ENCODE data around the gene SNX25. TPM values are rescaled to one million over a fixed set of nuclear protein-coding genes. Genes with fewer than 3 reads are reported as not detected.
A peak's percentile ranks its signal among the peaks of the same experiment; 100 is the strongest.

SNX25 gene
- total and polyA plus RNA-seq, 2 of the 13 experiments (the other 11 are each of a cell fraction or from before 2014, with no cell fraction given) = 23.4 to 23.5 TPM

DNA sequence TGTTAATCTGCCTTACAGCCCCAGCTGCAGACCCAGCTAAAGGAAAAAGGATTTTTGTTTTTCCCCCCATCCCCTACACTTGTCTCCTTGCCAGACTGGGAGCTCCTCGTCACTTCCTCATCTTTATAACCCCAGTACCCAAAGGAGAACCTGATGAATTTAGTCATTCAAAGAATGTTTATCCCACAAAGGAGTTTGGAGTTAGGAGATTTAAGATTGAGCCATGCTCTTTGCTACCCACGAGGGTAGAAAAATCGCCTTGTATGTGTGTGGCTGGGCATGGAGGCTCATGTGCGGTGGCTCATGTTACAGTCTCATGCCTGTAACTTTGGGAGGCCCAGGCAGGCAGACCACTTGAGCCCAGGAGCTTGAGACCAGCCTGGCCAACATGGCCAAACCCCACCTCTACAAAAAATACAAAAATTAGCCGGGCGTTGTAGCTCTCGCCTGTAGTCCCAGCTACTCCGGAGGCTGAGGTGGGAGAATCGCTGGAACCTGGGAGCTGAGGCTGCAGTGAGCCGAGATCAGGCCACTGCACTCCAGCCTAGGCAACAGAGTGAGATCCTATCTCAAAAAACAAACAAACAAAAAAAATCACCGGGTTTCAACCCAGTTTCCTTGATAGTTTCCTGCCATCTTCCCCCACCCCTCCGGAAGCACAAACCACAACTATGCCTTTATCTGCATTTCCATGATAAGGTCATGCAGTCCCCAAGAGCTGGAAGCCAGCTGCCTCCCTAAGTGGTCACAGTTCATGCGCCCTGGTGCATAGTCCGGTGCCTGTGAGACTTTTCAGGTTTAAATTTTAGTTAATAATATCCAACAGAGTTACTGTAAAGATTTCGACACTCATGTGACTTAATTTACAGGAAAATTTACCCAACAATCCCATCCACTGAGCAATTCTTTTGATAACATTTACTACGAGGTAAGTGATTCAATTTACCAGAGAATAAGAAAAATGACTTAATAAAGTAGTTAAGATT, 7.1 kb upstream of the SNX25 start (continued):
- TF ChIP-seq, protein P1, sequence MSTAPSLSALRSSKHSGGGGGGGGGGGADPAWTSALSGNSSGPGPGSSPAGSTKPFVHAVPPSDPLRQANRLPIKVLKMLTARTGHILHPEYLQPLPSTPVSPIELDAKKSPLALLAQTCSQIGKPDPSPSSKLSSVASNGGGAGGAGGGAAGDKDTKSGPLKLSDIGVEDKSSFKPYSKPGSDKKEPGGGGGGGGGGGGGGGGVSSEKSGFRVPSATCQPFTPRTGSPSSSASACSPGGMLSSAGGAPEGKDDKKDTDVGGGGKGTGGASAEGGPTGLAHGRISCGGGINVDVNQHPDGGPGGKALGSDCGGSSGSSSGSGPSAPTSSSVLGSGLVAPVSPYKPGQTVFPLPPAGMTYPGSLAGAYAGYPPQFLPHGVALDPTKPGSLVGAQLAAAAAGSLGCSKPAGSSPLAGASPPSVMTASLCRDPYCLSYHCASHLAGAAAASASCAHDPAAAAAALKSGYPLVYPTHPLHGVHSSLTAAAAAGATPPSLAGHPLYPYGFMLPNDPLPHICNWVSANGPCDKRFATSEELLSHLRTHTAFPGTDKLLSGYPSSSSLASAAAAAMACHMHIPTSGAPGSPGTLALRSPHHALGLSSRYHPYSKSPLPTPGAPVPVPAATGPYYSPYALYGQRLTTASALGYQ (CRISPR knock-in tag; IDR thresholded peaks at IDR 0.05) = peak; percentile 80; the same call in 1 of the 2 replicates
- peak; percentile 71 for TF ChIP-seq PPARG (CRISPR knock-in tag; conservative IDR thresholded peaks at IDR 0.05)
- TF ChIP-seq HMG20B (CRISPR knock-in tag; conservative IDR thresholded peaks at IDR 0.05) = peak; percentile 70
- TF ChIP-seq NCOR1 (IDR thresholded peaks at IDR 0.05; ENCODE audit: borderline replicate concordance, low read length) = peak; percentile 92
- no peak; the same call in 1 of the 2 replicates for TF ChIP-seq KDM4B (CRISPR knock-in tag; IDR thresholded peaks at IDR 0.05)
- TF ChIP-seq RORA (CRISPR knock-in tag; IDR thresholded peaks at IDR 0.05) = no peak
- peak; percentile 30; the same call in 1 of the 2 replicates for TF ChIP-seq ELF1 (CRISPR knock-in tag; IDR thresholded peaks at IDR 0.05)
- no peak for TF ChIP-seq CHCHD3 (CRISPR knock-in tag; IDR thresholded peaks at IDR 0.05)
- no peak for TF ChIP-seq HES4 (CRISPR knock-in tag; IDR thresholded peaks at IDR 0.05; ENCODE audit: borderline replicate concordance)
- TF ChIP-seq, protein P2, sequence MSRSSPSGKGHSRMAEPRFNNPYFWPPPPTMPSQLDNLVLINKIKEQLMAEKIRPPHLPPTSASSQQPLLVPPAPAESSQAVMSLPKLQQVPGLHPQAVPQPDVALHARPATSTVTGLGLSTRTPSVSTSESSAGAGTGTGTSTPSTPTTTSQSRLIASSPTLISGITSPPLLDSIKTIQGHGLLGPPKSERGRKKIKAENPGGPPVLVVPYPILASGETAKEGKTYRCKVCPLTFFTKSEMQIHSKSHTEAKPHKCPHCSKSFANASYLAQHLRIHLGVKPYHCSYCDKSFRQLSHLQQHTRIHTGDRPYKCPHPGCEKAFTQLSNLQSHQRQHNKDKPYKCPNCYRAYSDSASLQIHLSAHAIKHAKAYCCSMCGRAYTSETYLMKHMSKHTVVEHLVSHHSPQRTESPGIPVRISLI (CRISPR knock-in tag; IDR thresholded peaks at IDR 0.05; ENCODE audit: borderline replicate concordance) = peak; percentile 88
- peak; percentile 59; the same call in 1 of the 2 replicates for TF ChIP-seq ZNF224 (CRISPR knock-in tag; IDR thresholded peaks at IDR 0.05)
- 0 out of 2 replicates have a peak, but pooled peaks have one; percentile 23 for TF ChIP-seq ZNF780A (CRISPR knock-in tag; IDR thresholded peaks at IDR 0.05)
- TF ChIP-seq ZNF260 (CRISPR knock-in tag; IDR thresholded peaks at IDR 0.05; ENCODE audit: borderline replicate concordance, low read depth) = no peak
- TF ChIP-seq KMT2B (CRISPR knock-in tag; IDR thresholded peaks at IDR 0.05) = 0 out of 2 replicates have a peak, but pooled peaks have one; percentile 36
- no peak for TF ChIP-seq GPN1 (CRISPR knock-in tag; IDR thresholded peaks at IDR 0.05; ENCODE audit: borderline replicate concordance)
- TF ChIP-seq TAF1 (CRISPR knock-in tag; IDR thresholded peaks at IDR 0.05) = peak; percentile 45; the same call in 1 of the 2 replicates
- peak in 1 of 2 experiments; percentile 48; a peak in 2 of 4 replicates for TF ChIP-seq NR2F1 (CRISPR knock-in tag; IDR thresholded peaks at IDR 0.05)
- TF ChIP-seq SAFB2 (CRISPR knock-in tag; IDR thresholded peaks at IDR 0.05; ENCODE audit: borderline replicate concordance, low read depth) = 0 out of 2 replicates have a peak, but pooled peaks have one; percentile 56
- no peak for TF ChIP-seq DR1 (CRISPR knock-in tag; IDR thresholded peaks at IDR 0.05)
- peak; percentile 79 for TF ChIP-seq HDAC1 (CRISPR knock-in tag; IDR thresholded peaks at IDR 0.05)
- TF ChIP-seq, protein P3, sequence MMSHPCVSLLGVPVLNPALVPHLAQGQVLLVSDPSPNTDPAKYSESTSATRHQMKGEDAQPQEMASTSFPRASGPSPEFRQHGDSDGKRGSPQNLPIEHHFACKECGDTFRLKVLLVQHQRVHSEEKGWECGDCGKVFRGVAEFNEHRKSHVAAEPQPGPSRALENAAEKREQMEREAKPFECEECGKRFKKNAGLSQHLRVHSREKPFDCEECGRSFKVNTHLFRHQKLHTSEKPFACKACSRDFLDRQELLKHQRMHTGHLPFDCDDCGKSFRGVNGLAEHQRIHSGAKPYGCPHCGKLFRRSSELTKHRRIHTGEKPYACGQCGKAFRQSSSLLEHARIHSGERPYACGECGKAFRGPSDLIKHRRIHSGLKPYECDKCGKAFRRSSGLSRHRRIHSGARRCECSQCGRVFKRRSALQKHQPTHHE (CRISPR knock-in tag; IDR thresholded peaks at IDR 0.05; ENCODE audit: borderline replicate concordance) = 0 out of 2 replicates have a peak, but pooled peaks have one; percentile 26
- TF ChIP-seq, protein P4, sequence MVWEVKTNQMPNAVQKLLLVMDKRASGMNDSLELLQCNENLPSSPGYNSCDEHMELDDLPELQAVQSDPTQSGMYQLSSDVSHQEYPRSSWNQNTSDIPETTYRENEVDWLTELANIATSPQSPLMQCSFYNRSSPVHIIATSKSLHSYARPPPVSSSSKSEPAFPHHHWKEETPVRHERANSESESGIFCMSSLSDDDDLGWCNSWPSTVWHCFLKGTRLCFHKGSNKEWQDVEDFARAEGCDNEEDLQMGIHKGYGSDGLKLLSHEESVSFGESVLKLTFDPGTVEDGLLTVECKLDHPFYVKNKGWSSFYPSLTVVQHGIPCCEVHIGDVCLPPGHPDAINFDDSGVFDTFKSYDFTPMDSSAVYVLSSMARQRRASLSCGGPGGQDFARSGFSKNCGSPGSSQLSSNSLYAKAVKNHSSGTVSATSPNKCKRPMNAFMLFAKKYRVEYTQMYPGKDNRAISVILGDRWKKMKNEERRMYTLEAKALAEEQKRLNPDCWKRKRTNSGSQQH (CRISPR knock-in tag; IDR thresholded peaks at IDR 0.05; ENCODE audit: low read depth) = no peak
- TF ChIP-seq ZNF788 (CRISPR knock-in tag; IDR thresholded peaks at IDR 0.05; ENCODE audit: borderline replicate concordance) = peak; percentile 46; the same call in 1 of the 2 replicates
